WTC11 (cell line): Measurements from ENCODE around the gene CYP1A2.

ENCODE experiments used
- FOXK1 ChIP-seq: sonication (generic); formaldehyde crosslinking; IDR thresholded peaks from 2 replicates; pipeline ENCODE4 v1.8.0; 2022; ENCODE audit warnings: mild to moderate bottlenecking, moderate library complexity, missing genetic modification reagents
- ZNF138 ChIP-seq: sonication (generic); formaldehyde crosslinking; conservative IDR thresholded peaks from 2 replicates; pipeline ENCODE4 v1.8.1; 2022; ENCODE audit warnings: mild to moderate bottlenecking, moderate library complexity, missing genetic modification reagents
- TF ChIP-seq, protein P1 (sequence below): fragments of 200-600 bp; IDR thresholded peaks from 2 replicates; pipeline ENCODE4 v1.8.0; 2022; ENCODE audit warnings: antibody characterized with exemption
- TF ChIP-seq, protein P2 (sequence below): sonication (generic); formaldehyde crosslinking; IDR thresholded peaks from 2 replicates; pipeline ENCODE4 v1.8.1; 2022; ENCODE audit warnings: mild to moderate bottlenecking, missing genetic modification reagents, moderate library complexity, borderline replicate concordance

DNA sequence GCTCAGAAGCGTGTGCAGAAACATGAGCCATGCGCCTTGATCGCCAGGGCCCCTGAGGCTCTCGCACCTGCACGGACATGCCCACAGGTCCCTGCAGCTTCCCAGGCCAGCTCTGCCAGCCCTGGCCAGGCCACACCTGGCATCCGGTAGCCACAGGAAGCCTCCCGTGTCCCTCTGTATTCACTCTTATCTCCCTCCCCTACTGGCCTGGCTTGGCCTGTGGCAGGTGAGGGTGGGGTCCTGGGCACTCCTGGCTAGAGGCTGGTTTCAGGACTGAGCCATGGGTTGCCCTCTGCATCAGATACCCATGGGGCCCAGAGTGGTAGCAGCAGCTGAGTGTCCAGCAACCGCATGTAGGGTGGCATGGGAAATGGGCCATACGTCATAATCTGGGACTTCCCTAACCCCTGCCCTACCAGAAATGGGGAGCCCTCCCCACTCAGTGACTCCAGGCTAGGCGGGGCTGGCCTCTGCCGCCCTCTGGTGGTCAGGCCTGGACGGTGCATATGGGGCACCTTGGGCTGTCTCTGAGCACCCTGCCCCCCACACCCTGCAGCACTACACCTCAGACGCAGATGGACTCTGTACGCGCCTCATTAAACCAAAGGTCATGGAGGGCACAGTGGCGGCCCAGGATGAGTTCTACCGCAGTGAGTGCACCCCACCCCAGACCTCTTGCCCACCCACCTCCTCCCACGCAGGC is 51.4 kb downstream of the CYP1A2 start:
- TF ChIP-seq, protein P1, sequence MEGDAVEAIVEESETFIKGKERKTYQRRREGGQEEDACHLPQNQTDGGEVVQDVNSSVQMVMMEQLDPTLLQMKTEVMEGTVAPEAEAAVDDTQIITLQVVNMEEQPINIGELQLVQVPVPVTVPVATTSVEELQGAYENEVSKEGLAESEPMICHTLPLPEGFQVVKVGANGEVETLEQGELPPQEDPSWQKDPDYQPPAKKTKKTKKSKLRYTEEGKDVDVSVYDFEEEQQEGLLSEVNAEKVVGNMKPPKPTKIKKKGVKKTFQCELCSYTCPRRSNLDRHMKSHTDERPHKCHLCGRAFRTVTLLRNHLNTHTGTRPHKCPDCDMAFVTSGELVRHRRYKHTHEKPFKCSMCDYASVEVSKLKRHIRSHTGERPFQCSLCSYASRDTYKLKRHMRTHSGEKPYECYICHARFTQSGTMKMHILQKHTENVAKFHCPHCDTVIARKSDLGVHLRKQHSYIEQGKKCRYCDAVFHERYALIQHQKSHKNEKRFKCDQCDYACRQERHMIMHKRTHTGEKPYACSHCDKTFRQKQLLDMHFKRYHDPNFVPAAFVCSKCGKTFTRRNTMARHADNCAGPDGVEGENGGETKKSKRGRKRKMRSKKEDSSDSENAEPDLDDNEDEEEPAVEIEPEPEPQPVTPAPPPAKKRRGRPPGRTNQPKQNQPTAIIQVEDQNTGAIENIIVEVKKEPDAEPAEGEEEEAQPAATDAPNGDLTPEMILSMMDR, result peak; percentile 98
- TF ChIP-seq, protein P2, sequence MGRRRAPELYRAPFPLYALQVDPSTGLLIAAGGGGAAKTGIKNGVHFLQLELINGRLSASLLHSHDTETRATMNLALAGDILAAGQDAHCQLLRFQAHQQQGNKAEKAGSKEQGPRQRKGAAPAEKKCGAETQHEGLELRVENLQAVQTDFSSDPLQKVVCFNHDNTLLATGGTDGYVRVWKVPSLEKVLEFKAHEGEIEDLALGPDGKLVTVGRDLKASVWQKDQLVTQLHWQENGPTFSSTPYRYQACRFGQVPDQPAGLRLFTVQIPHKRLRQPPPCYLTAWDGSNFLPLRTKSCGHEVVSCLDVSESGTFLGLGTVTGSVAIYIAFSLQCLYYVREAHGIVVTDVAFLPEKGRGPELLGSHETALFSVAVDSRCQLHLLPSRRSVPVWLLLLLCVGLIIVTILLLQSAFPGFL, result no peak
- TF ChIP-seq FOXK1 (CRISPR knock-in tag), result no peak
- no peak for TF ChIP-seq ZNF138 (CRISPR knock-in tag)
